Spinal cord (tissue), 10 donors: Measurements from ENCODE around the gene ARHGAP32. TPM values are rescaled to one million over a fixed set of nuclear protein-coding genes. Genes with fewer than 3 reads are reported as not detected.
A peak's percentile ranks its signal among the peaks of the same experiment; 100 is the strongest.
"Not testable (repeated sequence)": the region's sequence is repeated elsewhere in the genome, so short reads cannot be mapped to it uniquely, and the experiment has no call there.

Experiments used
- DNase-seq, 6 donors: peaks; one replicate each; pipeline versions ENCODE4 v3.0.0 to v3.0.0-alpha.2; 2013 to 2015; ENCODE audit warnings: low spot score in 6 of 6, low read depth in 4 of 6
- H3K27ac ChIP-seq: one replicate; pipeline ENCODE4 v1.5.1; 2013; ENCODE audit warnings: low read depth, low read length, control low read depth
- H3K27me3 ChIP-seq: one replicate; pipeline ENCODE4 v1.6.1; 2013; ENCODE audit warnings: low read length; ENCODE audit not compliant: control insufficient read depth, insufficient read depth
- H3K36me3 ChIP-seq: one replicate; pipeline ENCODE4 v1.6.1; 2013; ENCODE audit warnings: low read length; ENCODE audit not compliant: control insufficient read depth, insufficient read depth
- H3K4me1 ChIP-seq: one replicate; pipeline ENCODE4 v1.6.1; 2013; ENCODE audit warnings: low read length; ENCODE audit not compliant: control insufficient read depth, insufficient read depth
- H3K4me3 ChIP-seq: one replicate; pipeline ENCODE4 v1.5.1; 2013; ENCODE audit warnings: low read depth, low read length, control low read depth
- H3K9me3 ChIP-seq: one replicate; pipeline ENCODE4 v1.6.1; 2013; ENCODE audit warnings: low read length; ENCODE audit not compliant: control insufficient read depth, insufficient read depth
- WGBS: methylation state at CpG from one replicate; pipeline ENCODE4 v1.1.5; 2013; ENCODE audit warnings: missing lambda C conversion rate; ENCODE audit not compliant: insufficient coverage; 5-methylcytosine and 5-hydroxymethylcytosine counted together
- polyA plus RNA-seq, 2 donors: library from polyadenylated mRNA; unstranded; fragments of 120-200 nt; gene quantifications; one replicate each; pipeline ENCODE4 v1.2.1, GENCODE V29; 2013; ENCODE audit not compliant: insufficient read length in 2 of 2
- total RNA-seq, 2 donors: library from RNA; depleted of rRNA in 1 of 2; stranded (reverse); fragments of 120-200 nt in 1 of 2; fragments of >200 nt in 1 of 2; gene quantifications; one replicate each; pipeline versions ENCODE4 v1.2.3 to v1.2.4, GENCODE V29; 2013 to 2014
- donor health status: healthy.

Gene ARHGAP32
- total and polyA plus RNA-seq, 4 donors = 29.0 to 60.2 (median 35.2) TPM

GRCh38 chr11:129184581-129184980 lies 7.5 kb downstream of the ARHGAP32 start:
- no peak overlapping the region for H3K4me3 ChIP-seq
- no peak overlapping the region for H3K27ac ChIP-seq
- no peaks in the 10 kb centered on the region for H3K27me3 ChIP-seq
- no peaks in the 10 kb centered on the region for H3K9me3 ChIP-seq
- no peaks in the 10 kb centered on the region for H3K4me1 ChIP-seq
- WGBS = no CpG with 5 or more reads among the region's 2 CpGs
- DNase-seq = no peak
- H3K36me3 ChIP-seq = no peaks in the 10 kb centered on the region

DNA sequence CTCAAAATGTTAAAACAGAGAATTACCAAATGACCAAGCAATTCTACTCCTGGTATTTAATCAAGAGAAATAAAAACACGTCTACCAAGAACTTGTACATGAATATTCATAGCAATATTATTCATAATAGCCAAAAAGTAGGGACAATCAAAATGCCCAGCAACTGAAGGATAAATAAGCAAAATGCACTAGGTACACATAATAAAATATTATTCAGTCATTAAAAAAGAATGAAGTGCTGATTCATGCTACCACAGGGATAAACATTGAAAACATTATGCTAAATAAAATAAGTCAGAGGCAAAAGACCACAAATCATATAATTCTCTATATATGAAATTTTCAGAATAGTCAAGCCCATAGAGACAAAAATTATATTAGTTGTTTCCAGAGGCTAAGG lies 24.8 kb downstream of the ARHGAP32 start:
- peaks cover 9% of the 10 kb centered on the region for H3K9me3 ChIP-seq

GRCh38 chr11:129163714-129164164 lies 28.4 kb downstream of the ARHGAP32 start:
- peaks cover 13% of the 10 kb centered on the region for H3K9me3 ChIP-seq
- 93% methylated on average over 2 of the region's 3 CpGs for WGBS
- no peak overlapping the region for H3K27ac ChIP-seq
- no peak for DNase-seq
- no peaks in the 10 kb centered on the region for H3K27me3 ChIP-seq
- no peaks in the 10 kb centered on the region for H3K36me3 ChIP-seq
- H3K4me3 ChIP-seq = no peak overlapping the region
- H3K4me1 ChIP-seq = no peaks in the 10 kb centered on the region

More for the DNA sequence above, 24.8 kb downstream of the ARHGAP32 start:
- Histone ChIP-seq H3K27ac (no peak overlapping the region), H3K4me1 (no peaks in the 10 kb centered on the region), H3K4me3 (no peak overlapping the region), H3K36me3 (no peaks in the 10 kb centered on the region), H3K27me3 (no peaks in the 10 kb centered on the region)
- no peak for DNase-seq
- no CpG with 5 or more reads among the region's 1 CpG for WGBS

DNA sequence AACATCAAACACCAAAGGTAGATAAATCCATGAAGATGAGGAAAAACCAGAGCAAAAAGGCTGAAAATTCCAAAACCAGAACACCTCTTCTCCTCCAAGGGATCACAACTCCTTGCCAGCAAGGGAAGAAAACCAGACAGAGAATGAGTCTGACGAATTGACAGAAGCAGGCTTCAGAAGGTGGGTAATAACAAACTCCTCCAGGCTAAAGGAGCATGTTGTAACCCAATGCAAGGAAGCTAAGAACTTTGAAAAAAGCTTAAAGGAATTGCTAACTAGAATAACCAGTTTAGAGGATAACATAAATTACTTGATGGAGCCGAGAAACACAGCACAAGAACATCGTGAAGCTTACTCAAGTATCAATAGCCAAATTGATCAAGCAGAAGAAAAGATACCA lies 35.0 kb downstream of the ARHGAP32 start:
- not testable (repeated sequence) for DNase-seq, H3K27ac ChIP-seq, H3K4me1 ChIP-seq, H3K36me3 ChIP-seq, H3K4me3 ChIP-seq, H3K27me3 ChIP-seq
- peaks cover 13% of the 10 kb centered on the region for H3K9me3 ChIP-seq
- WGBS = no CpG with 5 or more reads among the region's 3 CpGs

- peaks cover 11% of the 10 kb centered on the region for H3K9me3 ChIP-seq
- no peaks in the 10 kb centered on the region for H3K4me1 ChIP-seq
- 97% methylated on average over 9 of the region's 9 CpGs for WGBS
- H3K27ac ChIP-seq = no peak overlapping the region
- peaks cover 7% of the 10 kb centered on the region for H3K36me3 ChIP-seq
- no peak overlapping the region for H3K4me3 ChIP-seq
- H3K27me3 ChIP-seq = no peaks in the 10 kb centered on the region
- no peak for DNase-seq
Observed at GRCh38 chr11:129155745-129156144, 36.4 kb downstream of the ARHGAP32 start.

DNA sequence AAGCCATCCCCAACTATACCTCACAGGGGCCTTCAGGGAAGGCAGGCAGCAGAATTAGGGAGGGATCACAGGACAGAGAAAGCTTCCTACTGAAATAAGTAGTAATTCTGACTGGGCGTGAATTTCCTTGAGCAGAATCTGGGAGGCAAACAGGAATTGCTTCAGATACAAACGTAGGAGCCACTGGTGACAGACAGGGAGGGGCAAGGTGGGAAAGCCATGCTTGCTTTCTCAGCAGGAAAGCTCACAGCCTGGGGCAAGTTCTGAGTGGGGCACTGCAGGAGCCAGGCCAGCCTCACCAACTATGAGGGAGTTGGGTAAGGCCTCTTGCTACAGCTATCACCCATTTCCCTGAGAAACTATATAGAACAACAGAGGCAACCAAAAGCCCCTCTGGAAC lies 43.6 kb downstream of the ARHGAP32 start:
- H3K4me1 ChIP-seq = no peaks in the 10 kb centered on the region
- DNase-seq = no peak
- 91% methylated on average over 2 of the region's 2 CpGs for WGBS
- no peaks in the 10 kb centered on the region for H3K36me3 ChIP-seq
- no peak overlapping the region for H3K27ac ChIP-seq
- H3K4me3 ChIP-seq = no peak overlapping the region
- H3K9me3 ChIP-seq = peaks cover 12% of the 10 kb centered on the region
- no peaks in the 10 kb centered on the region for H3K27me3 ChIP-seq

GRCh38 chr11:129146191-129146590 lies 45.9 kb downstream of the ARHGAP32 start:
- H3K27me3 ChIP-seq = no peaks in the 10 kb centered on the region
- no peak overlapping the region for H3K4me3 ChIP-seq
- H3K27ac ChIP-seq = no peak overlapping the region
- H3K9me3 ChIP-seq = peaks cover 9% of the 10 kb centered on the region
- H3K4me1 ChIP-seq = no peaks in the 10 kb centered on the region
- no peak for DNase-seq
- H3K36me3 ChIP-seq = no peaks in the 10 kb centered on the region
- no CpG with 5 or more reads among the region's 2 CpGs for WGBS

GRCh38 chr11:129145276-129145675 lies 46.8 kb downstream of the ARHGAP32 start:
- Histone ChIP-seq H3K9me3 (peaks cover 4% of the 10 kb centered on the region), H3K27ac (no peak overlapping the region), H3K27me3 (no peaks in the 10 kb centered on the region), H3K4me1 (no peaks in the 10 kb centered on the region), H3K4me3 (no peak overlapping the region), H3K36me3 (no peaks in the 10 kb centered on the region)
- DNase-seq = no peak

DNA sequence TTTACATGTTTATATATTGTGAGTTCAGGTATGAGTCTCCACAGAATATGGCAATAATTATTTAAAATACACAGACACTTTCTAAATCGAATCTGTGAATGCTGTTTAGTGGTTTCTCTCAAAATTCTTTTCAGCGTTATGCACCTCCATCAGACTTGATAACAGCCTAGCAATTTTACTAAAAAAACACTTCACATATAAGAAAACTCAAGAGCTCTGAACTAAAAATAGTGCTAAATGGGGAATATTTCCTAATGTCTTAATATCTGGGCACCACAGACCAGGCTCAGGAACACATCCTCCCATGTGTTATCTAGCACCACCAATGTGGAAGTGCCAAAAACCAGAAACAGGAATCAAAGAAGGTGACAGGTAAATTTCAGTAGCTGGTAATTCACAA lies 47.9 kb downstream of the ARHGAP32 start:
- peaks cover 3% of the 10 kb centered on the region for H3K9me3 ChIP-seq
- no peak overlapping the region for H3K27ac ChIP-seq
- H3K4me3 ChIP-seq = no peak overlapping the region
- H3K36me3 ChIP-seq = no peaks in the 10 kb centered on the region
- DNase-seq = no peak
- WGBS = no CpG with 5 or more reads among the region's 2 CpGs
- H3K27me3 ChIP-seq = no peaks in the 10 kb centered on the region
- H3K4me1 ChIP-seq = no peaks in the 10 kb centered on the region

GRCh38 chr11:129143335-129143734 lies 48.8 kb downstream of the ARHGAP32 start:
- Histone ChIP-seq H3K9me3 (no peaks in the 10 kb centered on the region), H3K36me3 (no peaks in the 10 kb centered on the region), H3K4me1 (no peaks in the 10 kb centered on the region), H3K27ac (no peak overlapping the region), H3K27me3 (no peaks in the 10 kb centered on the region), H3K4me3 (no peak overlapping the region)
- DNase-seq = peak in 2 of 6 donors; percentile 41 to 54
- WGBS = 72% methylated on average over 3 of the region's 8 CpGs
